Measurements from ENCODE around the gene PTPRF.

DNA sequence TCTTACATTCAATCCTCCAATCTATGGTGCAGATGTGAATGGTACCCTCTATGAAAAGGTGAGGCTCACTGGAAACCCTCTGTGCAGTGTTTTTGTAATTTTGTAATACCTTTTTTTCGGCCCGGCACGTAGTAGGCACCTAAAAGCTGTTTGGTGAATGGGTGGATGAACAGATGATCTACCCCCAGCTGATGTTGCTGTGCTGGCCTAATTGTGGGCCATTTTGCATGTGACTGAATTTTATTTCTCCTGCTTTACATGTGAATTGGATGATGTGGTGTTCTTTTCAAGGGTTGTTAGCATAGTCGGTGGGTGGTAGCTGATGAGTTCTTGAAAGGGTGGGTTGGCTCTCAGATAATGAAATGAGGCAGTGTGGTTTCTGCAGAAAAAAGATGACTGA is 129.7 kb downstream of the PTPRF start:
- TF ChIP-seq CTCF (IDR thresholded peaks at IDR 0.05): no peak
- no peak for TF ChIP-seq POLR2A (IDR thresholded peaks at IDR 0.05)
